Myocyte (in vitro differentiated cells): ENCODE measurements around the gene CCDC57. TPM values are rescaled to one million over a fixed set of nuclear protein-coding genes. Genes with fewer than 3 reads are reported as not detected.
A peak's percentile ranks its signal among the peaks of the same experiment; 100 is the strongest.
"Not testable (repeated sequence)": the region's sequence is repeated elsewhere in the genome, so short reads cannot be mapped to it uniquely, and the experiment has no call there.

Experiments
- DNase-seq: peaks from one replicate; pipeline ENCODE4 v3.0.0-alpha.2; 2012; ENCODE audit warnings: low read depth
- total RNA-seq: library from RNA; depleted of rRNA; stranded (reverse); fragments of >200 nt; gene quantifications from 2 replicates; pipeline ENCODE4 v1.2.3, GENCODE V29; 2014

CCDC57 gene
- total RNA-seq, 1 donor from 2014 or later, result 11.3 TPM

DNA sequence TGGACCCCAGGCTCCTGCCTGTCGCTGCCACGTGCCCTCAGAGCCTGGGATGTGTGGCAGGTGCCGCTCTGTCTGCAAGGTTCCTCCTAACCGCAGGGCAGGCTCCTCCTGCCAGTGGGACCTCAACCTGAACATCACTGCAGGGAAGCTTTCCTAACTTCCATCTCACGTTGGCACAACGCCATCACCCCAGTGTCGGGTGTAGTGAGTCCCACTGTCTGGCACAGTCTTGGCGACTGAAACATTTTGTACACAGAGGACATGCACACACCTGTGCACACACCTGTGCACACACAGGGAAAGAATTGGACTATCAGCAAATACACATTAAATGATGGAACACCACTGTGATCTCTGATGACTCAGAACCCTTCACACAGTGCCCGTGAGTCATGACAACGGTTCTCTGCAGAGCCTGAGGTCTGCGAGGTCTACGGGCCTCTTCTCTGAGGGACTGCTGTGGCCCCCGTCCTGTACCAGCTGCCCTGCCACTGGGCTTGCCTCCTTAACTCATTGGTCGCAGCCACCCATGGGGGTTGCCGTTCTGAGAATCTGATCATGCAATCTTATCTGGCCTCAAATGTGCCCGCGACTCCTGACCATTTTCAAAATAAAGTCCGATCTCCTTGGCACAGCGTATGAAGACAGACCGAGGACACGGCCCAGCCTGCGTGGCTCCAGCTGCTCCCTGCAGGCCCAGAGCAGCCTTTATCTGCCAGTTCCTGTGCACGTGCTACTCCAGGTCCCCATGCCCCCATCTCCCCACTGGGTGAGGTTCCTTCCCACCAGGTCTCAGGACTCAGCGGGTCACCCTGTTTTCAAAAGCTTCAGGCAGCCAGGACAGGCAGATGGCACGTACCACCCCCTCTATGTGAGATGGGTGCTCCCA lies 7.6 kb downstream of the CCDC57 start:
- DNase-seq, result peak; percentile 82

DNA sequence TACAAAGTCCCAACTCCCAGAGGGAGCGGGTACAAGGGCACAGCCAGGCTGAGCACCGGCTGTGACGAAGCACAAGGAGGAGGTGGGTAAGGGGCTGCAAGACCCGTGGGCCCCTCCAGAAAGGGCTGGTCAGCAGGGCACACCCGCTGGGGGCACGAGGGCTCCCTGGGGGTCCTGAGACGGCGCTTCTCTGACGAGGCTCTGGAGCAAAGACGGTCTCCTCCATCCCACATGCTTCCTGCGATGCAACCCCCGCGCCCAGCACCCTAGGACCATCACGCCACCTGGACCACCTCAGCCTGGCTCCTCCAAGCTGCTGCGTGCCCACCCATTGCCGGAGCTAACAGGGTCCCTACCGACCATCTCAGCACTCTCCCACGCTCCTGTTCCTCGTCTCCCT lies 8.7 kb downstream of the CCDC57 start:
- DNase-seq, result no peak

DNA sequence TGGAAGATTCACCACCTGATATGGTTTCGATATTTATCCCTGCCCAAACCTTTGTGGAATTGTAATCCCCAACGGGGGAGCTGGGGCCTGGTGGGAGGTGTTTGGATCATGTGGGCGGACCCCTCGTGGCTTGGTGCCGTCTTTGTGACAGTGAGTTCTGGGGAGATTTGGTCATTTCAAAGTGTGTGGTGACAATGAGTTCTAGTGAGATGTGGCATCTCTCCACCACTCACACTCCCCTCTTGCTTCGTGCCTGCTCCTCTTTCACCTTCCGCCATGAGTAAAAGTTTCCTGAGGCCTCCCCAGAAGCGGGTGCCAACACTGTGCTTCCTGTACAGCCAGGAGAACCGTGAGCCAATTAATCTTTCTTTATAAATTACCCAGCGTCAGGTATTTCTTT lies 9.7 kb downstream of the CCDC57 start:
- DNase-seq, result no peak

DNA sequence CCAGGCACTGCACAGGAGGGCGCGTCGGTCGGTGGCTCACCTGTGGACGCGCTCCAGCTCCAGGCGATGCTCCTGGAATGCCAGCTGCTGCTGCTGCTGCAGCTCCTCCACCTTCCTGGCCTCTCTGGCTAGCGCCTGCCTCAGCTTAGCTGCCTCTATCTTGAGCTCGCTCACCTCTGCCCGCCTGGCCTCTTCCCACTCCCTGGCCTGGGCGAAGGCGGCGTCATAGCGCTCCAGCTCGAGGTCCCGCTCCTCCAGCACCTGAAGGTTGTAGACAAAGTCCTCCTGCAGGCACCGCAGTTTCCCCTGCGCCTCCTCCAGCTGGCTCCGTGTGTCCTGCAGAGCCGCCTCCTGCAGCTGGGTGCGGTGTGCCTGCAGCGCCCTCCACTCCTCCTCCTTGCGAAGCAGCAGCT lies 11.1 kb downstream of the CCDC57 start:
- DNase-seq, result no peak

DNA sequence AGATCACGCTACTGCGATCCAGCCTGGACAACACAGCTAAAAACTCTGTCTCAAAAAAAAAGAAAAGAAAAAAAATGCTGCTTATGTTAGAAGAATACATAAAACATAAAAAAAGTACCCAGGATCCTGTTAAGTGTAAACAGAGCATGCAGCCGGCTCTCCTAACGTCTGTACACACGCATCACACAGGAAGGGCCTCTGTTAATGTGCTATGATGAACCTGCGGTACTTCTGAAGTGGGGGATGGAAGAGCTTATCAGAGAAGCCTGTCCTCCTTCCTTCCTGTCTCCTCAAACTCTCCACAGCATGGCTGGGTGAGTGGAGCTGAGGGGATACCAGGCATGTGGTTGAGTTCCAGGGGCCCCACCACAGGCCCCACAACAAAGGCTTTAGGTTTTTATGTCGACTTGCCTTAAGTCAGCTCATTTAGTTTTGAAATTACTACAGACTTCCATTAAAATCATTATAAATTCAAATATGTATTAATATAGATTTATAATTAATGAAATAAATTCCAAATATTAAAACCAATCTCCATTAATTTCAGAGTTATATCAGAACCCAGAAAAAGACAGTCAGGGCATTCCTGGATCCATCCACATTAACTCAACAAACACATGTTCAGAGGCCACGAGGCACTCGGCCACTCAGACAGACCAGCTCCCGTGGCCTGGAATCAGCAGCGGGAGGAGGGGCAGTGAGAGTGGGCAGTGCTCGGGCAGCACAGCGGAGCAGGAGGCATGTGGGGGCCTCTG lies 11.7 kb downstream of the CCDC57 start:
- DNase-seq, result no peak

DNA sequence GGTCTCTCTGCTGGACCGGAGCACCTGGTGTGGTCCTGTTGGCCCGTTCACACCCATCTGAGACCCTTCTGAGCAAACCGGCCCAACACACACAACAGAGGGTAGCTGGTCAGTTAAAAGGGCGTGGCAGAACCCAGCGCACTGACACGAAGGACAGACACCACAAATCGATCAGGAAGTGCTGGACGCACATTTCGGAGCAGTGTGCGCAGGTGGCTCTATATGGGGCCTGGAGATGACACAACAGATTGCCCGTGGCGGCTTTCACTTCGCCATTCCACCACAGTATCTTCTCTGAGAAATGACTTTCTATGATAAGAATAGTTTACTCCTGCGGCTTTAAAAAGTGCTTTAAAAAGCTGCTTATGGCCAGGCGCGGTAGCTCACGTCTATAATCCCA lies 12.5 kb downstream of the CCDC57 start:
- DNase-seq, result no peak

DNA sequence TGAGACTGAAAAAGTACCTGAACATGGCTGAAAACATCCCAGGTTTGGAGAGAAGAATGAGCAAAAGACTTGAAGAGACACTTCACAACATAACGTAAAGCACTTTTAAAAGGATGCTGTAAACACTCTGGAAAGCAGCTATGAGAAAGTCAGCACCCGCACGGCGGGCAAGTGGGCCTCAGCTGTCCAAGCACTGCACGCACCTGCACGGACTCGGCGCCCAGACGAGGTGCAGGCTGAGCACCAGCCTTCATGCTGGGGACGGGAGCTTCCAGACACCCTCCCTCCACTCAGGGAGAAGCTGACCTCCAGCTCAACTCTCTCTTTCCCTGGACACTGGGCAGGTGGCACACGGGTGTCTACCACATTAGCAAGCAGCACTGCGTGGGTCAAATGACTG lies 13.1 kb downstream of the CCDC57 start:
- DNase-seq, result no peak

DNA sequence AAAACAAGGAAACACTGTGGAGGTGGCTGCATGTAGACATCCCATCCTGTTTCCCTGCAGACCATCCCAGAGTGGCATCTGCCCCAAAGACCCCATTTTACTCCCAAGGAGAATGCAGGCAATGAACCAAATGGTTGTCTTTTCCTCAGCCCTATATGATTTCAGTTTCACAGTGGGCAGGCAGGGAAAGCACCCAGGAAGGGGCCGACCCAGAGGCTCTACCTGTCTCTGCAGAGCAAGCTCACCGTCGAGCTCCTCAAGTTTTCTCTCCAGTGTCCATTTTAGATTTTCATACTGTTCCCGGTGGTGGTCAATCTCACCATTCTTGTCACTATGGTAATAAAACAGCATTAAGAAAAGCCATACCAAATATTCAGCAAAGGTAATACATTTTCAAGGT lies 14.6 kb downstream of the CCDC57 start:
- no peak for DNase-seq

DNA sequence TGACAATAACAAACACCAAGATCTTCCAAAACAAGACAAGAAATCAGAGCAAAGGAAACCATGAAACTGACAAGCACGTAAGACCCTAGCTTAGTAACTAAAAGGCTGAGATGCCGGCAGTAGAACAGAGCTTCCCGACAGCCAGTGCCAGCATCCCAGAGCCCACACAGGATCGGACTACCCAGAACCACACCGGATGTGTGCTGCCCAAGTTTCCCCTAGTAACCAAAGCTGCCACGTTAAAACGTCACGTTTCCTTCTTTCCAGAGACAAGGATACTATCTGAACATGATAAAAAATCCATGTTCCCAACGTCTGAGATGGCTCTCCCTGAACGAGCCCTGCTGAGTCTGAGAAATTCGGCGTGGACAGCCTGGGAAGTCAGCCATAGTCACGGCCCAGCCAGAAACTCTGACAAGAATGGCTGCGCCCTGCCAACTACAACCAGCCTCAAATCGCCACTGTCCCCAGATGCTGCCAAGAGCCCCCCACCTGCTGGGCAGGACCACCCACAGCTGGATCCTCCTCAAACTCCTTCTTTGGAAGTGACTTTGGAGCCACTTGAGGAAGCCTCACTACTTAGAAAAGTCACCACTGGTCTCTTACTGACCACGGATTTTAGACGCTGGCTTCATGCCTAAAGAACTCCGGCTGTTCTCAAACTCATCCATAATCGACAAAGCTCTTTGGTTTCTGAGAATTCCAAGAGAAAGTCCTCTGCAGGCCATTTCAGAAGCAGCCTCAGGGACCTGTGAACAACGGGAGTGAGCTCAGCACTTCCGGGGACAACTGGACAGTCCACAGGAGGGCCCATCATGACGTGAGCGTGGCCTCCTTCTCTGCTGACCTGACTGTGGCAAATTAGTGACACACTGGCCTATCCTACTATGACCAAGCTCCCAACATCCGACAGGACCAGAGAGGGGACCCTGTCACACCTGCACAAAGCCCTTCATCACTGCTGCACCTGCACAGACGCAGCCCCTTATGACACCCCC lies 16.7 kb downstream of the CCDC57 start:
- no peak for DNase-seq

DNA sequence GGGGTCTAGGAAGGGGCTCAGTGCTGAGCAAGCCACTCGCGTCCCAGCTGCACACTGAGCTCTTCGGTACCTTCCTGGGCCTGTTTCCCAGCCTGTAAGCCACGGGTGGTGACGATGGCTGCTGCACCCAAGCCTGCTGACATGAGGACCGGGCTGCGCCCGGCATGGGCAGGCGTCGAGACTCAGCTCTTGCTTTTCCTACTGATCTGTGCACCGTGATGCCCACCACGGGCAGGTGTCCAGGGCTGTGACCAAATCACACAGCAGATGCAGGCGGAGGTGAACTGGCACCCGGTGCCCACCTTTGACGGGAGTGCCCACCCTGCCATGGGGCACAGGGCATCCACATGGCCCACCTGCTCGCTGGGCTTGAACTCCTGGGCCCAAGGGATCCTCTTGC lies 17.9 kb downstream of the CCDC57 start:
- DNase-seq, result no peak

DNA sequence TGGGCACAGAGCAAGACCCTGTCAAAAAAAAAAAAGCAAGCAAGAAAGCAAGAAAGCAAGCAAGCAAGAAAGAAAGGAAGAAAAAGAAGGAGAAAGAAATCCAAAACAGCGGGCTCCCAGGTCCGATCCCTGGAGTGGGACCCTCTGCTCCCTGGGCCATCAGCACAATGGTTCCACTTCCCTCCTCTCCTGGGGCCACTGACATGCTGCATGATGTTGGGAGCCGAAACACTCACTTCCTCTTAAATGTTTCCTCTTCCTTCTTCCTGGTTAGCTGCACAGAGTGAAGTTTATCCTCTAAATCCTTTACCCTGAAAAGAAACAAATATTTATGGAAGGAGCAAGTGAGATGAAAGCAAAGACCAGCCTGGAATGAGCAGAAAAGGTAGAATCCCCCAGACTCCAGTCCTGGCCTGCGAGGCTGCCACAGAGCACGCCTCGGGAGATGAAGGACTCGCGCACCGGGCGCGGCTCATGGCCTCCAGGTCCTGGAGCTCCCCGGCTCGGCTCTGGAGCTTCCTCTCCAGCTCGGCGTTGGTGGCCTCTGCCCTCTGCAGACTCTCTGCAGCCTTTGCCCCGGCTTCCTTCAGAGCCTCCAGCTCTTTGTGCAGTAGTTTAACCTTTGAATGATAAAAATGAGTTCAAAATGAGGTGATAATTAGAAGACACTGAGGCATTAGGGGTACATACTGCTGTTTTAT lies 19.0 kb downstream of the CCDC57 start:
- no peak for DNase-seq

DNA sequence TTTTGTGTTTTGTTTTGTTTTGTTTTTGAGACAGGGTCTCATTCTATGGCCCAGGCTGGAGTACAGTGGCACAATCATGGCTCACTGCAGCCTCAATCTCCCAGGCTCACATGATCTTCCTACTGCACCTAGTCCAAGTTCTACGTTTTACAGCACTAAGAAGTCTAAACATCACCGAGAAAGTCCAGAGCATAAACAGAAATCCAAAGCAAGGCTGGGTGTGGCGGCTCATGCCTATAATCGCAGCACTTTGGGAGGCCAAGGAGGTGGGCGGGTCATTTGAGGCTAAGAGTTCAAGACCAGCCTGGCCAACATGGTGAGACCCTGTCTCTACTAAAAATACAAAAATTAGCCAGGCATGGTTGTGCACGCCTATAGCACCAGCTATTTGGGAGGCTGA lies 19.6 kb downstream of the CCDC57 start:
- not testable (repeated sequence) for DNase-seq

DNA sequence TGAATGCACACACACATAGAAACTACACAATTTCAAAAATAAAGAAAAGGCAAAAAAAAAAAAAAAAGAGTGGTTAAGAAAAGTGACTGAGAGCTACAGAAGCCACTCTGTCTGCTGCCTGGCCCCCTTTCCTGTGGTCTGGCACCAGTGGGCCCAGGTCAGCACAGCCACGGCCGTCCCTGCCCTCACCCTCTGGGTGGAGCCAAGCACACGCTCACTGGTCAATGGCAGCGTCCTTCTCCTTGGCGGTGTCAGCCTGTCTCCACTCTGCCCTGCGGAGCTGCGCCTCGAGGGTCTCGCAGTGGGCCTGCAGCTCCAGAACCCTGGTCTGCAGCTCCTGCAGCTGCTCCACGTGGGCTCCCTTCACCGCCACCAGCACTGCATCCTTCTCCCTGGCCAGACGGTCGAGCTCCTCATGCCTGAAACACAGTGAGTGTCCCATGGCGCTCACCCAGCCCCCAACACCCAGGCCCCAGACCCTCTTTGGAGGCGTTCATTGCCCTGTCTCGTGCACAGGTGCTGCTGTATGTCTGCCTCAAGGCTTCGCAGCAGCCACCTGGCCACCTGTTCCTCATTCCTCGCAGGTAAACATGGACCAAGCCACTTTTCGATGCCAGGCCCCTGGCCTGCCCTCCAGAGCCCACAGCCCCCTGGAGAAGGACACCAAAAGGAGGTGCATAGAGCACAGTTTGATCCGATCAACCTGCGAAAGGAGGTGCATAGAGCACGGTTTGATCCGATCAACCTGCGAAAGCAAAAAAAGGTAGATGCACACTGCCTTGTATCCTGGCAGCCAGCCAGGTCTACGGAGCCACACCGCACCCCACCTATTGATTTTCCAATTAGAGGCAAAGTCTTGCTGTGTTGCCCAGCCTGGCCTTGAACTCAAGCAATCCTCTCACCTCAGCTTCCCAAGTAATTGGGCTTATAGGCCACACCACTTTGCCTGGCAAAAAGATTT lies 24.4 kb downstream of the CCDC57 start:
- no peak for DNase-seq

DNA sequence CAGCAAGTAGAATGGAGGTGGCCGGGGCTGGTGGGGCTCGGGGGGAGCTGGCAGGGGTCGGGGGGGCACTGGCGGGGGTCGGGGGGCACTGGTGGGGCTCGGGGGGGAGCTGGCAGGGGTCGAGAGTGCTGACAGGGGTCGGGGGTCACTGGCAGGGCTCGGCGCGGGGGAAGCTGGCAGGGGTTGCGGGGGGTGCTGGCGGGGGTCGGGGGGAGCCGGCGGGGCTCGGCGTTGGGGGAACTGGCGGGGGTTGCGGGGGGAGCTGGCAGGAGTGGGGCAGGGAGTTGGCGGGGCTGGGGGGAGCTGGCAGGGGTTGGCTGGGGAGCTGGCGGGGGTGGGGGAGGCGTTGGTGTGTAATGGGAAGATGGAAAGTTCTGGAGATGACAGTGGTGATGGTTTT lies 25.1 kb downstream of the CCDC57 start:
- no peak for DNase-seq

DNA sequence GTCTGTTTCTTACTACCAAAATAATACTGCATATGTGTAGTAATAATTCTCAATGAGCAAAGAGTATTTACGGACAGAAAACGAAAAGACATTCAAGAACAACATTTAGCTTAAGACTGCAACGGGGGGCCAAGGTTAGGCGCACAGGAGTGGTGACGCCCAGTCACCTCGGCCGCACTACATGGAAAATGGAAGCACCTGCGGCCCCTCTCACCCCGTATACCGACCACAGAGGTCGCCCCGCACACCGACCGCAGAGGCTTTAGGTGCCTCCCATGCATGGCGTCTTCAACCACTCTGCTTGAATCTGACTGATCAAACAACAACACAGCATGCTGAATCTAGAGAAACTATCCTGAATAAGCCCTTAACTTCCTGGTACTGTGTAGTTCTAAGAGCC lies 26.4 kb downstream of the CCDC57 start:
- DNase-seq, result no peak

DNA sequence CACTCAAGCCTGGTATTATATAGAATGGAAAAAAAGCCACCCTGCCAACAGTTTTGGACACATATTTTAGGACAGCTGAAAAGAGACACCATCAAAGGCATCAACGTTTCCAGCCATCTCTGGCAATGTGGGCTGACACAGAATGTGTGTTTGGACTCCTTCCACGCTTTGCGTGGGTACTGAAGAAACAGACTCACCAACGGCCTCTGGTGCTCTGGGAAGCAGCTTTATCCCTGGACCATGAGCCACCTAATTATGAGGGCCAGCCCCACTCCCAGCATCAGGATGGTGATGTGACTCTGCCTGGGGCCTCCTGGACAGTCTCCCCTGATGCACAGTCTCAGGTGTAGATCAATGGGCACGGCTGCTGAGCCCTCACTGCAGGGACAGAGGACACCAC lies 27.9 kb downstream of the CCDC57 start:
- peak; percentile 48 for DNase-seq

DNA sequence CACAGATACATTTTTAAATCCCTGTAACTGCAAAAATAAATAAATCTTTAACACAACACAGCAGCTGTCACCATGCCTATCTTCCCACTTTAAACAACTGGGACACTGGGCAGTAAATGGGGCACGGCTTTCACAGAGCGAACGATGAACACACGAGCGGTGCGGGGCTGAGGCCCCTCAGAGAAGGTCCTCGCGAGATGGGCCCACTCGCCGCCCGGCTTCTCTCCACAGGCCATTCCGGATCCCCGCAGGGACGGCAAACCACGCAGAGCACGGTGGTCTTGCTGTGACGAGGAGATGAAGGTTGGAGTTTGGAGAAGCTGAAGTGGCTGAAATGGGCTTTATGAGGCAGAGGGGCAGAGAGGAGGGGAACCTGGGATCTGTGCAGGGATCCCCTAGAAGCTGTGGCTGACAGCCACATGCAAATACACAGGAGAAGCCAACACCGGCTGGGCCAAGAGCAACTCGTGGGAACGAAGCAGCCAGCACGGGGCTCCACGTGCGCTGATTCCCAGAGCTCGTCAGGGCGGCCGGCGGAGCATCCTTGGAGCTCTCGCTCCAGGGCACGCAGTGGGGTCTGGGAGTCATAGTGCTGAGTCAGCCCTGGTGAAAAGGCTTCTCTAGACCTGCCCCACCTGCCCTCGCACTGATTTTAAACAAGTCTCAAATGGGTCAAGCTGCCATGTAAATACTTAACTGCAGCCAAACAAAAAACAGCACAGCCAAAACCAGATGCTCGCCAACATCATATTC lies 31.7 kb downstream of the CCDC57 start:
- no peak for DNase-seq

DNA sequence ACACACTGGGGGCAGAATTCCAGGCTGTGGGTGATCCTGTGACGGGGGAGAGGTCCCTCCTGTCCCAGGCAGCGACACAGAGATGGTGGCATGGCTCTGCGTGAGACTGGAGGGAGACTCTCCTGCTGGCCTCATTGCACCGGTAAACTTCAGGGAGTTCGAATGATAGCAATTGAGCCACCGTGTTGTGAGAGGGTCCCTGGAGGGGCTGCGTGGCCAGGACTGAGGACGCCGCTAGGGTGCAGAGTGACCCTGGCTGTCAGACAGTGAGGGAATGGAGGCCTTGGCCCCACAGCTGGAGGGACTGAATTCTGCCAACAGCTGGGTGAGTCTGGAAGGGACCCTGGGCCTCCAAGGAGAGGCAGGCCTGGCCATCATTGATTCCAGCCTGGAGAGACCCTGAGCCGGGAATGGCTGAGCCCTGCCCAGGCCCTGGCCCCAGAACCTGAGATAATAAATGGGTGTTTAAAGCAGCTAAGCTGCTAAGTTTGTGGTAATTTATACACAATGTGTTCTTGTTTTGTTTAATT lies 32.6 kb downstream of the CCDC57 start:
- no peak for DNase-seq

DNA sequence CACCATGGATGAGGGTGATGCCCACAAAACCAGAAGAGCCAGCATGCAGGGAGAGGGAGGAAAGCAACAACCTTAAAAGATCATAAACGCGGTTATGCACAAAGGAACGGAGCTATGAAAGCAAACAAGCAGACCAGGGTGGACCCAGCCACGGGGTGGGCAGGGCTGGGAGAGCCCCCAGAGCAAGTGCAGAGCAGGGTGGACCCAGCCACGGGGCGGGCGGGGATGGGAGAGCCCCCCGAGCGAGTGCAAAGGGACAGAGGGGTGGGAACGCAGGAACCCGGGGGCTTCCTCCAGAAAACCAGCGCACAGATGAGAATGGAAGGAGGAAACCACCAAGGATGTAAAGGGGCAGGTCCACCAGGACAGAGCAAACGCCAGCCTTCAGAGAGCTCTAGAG lies 33.2 kb downstream of the CCDC57 start:
- DNase-seq, result no peak
